ENCODE data around the gene LCMT1.

GRCh38 chr16:25084797-25085196, 26.7 kb upstream of the LCMT1 start:
- TF ChIP-seq POLR2A (IDR thresholded peaks at IDR 0.05) (no peak), CTCF (IDR thresholded peaks at IDR 0.05) (no peak)

Data from testis (tissue), 2 donors.